Measurements from ENCODE around the gene PLXDC2.
"Not testable (repeated sequence)": the region's sequence is repeated elsewhere in the genome, so short reads cannot be mapped to it uniquely, and the experiment has no call there.

The PLXDC2 gene

DNA sequence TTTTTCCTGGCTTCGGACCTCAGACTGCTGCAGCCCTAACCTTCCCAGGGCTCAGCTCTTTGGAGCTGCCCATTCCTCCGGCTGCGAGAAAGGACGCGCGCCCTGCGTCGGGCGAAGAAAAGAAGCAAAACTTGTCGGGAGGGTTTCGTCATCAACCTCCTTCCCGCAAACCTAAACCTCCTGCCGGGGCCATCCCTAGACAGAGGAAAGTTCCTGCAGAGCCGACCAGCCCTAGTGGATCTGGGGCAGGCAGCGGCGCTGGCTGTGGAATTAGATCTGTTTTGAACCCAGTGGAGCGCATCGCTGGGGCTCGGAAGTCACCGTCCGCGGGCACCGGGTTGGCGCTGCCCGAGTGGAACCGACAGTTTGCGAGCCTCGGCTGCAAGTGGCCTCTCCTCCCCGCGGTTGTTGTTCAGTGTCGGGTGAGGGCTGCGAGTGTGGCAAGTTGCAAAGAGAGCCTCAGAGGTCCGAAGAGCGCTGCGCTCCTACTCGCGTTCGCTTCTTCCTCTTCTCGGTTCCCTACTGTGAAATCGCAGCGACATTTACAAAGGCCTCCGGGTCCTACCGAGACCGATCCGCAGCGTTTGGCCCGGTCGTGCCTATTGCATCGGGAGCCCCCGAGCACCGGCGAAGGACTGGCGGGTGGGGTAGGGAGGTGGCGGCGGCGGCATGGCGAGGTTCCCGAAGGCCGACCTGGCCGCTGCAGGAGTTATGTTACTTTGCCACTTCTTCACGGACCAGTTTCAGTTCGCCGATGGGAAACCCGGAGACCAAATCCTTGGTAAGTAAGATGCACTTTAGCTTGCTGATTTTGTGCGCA lies at the start of gene PLXDC2:
Gene PLXDC2, plus strand, starts transcription at position 22 of the 820 bp plus-strand sequence.
- in situ Hi-C loops (cut with MboI; ENCODE audit: low sequenced_read_pairs), result no loop called here

DNA sequence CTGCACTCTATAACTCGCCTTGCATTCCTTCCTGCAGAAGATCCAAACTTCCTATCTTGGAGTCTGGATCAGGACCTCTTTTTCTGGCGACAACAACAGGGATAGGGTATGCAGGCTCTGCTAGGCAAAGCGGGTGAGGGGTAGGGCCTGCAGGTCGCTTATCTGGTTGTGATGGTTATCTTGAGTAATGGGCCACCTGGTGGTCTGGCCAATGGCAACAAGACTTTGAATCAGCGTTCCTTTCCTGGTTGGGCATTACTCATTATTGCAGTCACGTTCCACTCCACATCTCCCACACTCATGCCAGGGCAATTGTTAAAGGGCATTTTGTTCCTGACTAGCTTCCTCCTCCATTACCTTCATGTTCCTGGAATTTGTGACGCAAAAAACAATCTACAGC lies 48.4 kb upstream of the PLXDC2 start:
- in situ Hi-C loops (cut with MboI; ENCODE audit: low sequenced_read_pairs), result no loop called here

DNA sequence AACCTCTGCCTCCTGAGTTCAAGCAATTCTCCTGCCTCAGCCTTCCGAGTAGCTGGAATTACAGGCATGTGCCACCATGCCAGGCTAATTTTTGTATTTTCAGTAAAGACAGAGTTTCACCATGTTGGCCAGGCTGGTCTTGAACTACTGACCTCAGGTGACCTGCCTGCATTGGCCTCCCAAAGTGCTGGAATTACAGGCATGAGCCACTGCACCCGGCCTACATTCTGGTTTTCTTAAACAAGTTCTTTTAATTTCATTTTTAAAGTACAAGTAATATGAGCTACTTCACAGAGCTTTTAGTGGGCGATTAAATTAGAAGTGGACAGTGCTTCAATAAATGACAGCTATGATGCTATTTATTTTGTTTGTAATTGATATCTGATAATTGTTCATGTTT lies 46.4 kb upstream of the PLXDC2 start:
- in situ Hi-C loops (cut with MboI; ENCODE audit: low sequenced_read_pairs), result not testable (repeated sequence)

DNA sequence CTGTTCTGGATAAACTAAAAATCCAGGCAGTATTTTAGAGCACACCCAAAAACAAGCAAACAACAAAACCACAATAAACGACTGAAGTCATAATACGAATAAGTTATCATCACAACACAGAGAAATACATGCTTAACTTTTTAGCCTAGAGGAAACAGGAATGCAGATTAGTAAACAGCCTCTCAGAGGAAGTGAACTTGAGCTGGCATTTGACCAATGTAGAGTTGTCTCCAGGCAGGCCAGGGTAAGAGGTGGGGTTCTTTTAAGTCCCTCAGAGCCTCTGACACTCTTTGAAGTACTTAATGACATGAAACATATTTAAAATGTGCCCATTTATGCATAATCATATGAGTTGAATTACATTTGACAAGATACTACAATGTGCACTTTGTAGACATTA lies 43.3 kb upstream of the PLXDC2 start:
- in situ Hi-C loops (cut with MboI; ENCODE audit: low sequenced_read_pairs), result no loop called here

DNA sequence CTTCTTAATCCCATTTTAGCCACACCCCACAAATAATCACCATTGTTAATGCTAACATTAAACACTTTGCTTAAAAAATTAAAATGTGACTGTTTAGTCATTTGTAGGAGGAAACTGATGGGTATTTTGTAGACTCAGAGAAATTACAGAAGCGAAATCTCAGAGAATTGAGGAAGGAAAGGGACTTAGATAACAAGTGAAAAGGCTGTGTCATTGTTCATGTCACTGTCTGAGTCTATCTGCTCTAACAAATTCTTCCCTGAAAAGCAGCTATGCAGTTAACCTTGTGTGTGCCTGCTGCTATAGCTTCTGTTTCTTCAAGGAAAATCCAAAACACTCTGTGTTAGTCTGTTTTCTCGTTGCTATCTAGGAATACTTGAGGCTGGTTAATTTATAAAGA lies 40.9 kb upstream of the PLXDC2 start:
- in situ Hi-C loops (cut with MboI; ENCODE audit: low sequenced_read_pairs), result no loop called here

DNA sequence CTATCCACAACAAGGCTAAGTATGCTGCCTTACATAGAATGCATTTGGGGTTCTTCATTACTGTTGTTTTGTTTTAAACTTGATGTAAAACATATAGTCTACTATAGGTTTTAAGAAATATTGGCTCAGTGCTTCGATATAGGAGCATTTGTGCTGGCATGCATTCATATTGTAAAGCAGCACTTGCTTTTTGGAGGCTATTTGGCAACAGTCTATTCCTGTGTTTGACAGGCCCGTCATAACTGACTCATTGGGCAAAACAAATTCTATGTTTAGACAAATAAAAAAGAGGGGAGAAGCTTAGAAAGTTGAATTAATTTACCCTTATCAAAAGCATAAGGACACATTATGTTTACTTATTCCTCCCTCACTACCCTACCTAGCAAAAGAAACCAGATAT lies 38.4 kb upstream of the PLXDC2 start:
- in situ Hi-C loops (cut with MboI; ENCODE audit: low sequenced_read_pairs), result no loop called here

DNA sequence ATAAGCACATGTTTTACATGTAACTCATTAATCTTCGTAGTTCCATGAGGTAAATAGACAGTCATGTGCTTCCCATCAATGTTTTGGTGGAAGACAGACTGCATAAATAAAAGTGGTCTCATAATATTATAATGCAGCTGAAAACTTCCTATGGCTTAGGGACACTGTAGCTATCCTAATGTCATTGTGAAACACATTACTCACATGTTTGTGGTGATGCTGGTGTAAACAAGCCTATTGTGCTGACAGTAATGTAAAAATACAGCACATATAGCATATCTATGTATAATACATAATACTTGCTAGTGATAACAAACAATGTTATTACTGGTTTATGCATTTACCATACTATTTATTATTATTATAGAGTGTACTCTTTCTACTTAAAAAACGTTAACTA lies 37.2 kb upstream of the PLXDC2 start:
- in situ Hi-C loops (cut with MboI; ENCODE audit: low sequenced_read_pairs), result no loop called here

DNA sequence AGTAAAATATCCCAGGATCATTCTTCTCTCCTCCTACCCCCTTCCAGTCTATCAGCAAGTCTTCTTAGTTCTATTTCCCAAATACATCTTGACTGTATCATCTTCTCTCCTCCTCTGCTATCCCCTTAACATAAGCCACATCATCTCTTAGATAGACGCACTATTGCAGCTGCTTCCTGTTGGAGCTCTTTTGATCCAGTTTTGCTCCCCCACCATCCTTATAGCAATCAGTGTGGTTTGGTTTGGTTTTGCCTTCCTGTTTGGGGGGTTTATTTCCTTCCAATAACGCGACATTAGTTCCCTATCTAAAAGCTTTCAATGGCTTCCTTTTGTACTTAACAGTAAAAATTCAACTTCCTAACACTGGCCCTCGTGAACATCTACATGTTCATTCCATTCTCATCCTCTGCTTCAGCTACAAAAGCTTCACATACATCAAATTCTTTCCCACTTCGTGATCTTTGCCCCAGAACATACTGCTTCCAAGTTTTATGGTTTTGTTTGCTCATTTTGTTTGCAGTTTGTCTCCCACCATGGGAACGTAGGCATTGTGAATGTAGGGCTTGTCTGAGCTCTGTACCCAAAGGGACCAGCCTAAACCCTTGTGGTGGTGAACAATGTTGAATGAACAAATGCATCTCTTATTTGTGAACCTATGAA lies 33.7 kb upstream of the PLXDC2 start:
- in situ Hi-C loops (cut with MboI; ENCODE audit: low sequenced_read_pairs), result no loop called here

DNA sequence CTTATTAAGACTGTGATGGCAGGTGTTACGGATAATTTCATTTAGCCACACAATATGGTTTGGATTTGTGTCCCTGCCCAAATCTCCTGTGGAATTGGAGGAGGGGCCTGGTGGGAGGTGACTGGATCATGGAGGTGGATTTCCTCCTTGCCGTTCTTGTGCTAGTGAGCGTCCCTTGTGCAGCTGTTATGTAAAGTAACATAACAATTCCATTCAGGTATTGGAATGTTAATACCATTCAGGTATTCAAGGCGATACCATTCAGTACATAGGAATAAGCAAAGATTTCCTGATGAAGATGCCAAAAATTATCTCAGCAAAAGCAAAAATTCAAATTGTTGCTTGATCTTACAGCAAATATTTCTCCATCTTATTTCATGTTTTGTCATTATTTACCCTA lies 32.5 kb upstream of the PLXDC2 start:
- in situ Hi-C loops (cut with MboI; ENCODE audit: low sequenced_read_pairs), result no loop called here

DNA sequence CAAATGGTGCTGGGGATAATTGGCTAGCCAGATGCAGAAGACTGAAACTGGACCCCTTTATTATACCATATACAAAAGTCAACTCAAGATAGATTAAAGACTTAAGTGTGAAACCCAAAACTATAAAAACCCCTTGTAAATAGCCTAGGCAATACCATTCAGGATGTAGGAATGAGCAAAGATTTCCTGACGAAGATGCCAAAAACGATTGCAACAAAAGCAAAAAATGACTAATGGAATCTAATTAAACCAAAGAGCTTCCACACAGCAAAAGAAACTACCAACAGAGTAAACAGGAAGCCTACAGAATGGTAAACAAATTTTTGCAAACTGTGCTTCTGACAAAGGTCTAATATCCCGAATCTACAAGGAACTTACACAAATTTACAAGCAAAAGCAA lies 30.9 kb upstream of the PLXDC2 start:
- in situ Hi-C loops (cut with MboI; ENCODE audit: low sequenced_read_pairs), result no loop called here

DNA sequence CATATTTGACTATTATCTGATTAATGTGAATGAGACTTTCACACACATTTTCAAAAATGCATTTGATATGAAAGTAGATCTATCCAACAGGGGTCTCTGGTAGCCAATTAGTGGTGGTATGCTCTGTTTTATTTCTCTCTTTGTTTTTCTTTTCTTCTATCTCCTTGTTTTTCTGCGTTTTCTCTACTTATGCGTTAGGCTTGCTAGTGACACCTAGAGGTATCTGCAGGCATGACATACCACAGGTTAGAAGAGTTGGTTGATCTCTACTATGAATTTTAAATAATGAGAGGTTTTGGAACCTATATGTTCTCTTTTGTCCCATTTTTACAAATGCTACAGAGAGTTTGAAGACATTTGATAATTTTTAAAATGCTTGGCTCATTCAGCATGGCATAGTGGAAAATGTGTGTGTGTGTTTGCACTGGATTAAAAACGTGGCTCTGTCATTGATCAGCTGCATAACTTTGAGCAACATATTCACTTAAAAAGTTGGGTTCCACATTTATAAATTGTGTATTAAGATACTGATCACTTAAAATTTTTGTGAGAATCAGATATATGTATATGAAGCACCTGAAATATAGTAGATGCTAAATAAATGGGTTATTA lies 28.1 kb upstream of the PLXDC2 start:
- in situ Hi-C loops (cut with MboI; ENCODE audit: low sequenced_read_pairs), result no loop called here

DNA sequence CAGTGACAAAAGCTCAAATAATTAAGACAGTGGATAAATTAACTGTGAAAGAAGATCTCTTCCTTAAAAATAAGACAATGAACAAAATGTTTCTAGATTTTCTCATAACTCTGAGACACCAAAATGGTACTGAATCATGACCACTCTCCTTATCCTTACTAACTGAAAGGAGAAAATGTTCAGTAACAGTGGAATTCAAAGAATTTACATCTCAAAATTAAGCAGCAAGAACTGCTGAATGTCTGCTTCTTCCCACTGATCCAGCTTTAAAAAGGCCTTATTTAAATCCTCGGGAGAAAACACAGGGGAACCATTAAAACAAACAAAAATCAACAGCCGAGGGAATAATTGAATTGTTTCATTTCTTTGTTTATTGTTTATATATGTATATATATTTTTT lies 27.3 kb upstream of the PLXDC2 start:
- in situ Hi-C loops (cut with MboI; ENCODE audit: low sequenced_read_pairs), result no loop called here

DNA sequence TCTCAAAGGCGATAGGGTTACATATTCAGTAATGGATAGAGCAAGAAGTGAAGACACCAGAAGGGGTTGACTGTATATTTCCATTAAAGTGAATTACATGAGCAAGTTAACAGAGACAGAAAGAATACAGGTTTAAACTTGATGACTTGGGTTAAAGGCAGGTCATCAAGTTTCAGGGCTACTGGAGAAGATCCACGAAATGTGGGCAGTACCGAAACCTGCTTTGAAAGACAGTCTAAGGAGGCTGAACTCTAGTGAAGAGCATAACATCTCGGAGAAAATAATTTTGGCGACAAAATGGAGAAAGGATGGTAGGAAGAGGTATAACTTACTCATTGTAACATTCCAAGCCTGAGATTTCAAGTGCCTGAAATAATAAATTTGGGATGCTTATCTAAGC lies 26.6 kb upstream of the PLXDC2 start:
- in situ Hi-C loops (cut with MboI; ENCODE audit: low sequenced_read_pairs), result no loop called here

DNA sequence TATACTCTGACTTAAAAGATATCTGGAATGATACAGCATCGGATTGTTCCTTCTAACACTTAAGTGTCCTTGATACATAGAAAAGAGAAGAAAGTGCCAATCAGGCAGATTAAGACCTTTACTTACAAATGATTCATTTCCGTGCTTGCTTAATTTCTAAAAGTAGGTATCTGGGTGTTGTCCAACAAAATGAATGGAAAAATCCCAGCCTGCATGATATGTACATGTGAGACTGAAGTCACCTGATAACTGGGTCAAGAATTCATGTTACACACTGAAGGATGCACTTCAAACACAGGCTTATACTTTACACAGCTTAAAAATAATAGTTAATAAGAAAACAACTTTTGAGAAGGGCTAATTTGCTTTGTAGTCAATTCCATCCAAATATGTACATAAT lies 25.2 kb upstream of the PLXDC2 start:
- in situ Hi-C loops (cut with MboI; ENCODE audit: low sequenced_read_pairs), result no loop called here

DNA sequence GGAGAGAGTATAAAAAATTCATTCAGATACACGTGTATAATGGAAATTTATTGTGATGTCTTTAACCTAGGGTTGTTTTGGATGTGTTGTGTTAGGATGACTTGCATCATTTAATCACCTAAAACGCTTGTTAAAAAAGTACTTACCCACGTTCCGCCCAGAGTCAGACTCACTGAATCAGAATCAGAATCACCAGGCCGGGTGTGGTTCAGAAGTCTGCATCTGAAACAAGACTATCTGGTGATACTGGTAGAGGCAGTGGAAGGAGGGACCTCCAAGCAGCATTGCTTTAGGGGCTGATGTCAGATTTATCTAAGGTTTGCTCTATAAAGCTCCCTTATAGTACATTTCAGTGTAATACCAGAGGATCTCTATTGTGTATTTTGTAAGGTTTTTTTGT lies 20.5 kb upstream of the PLXDC2 start:
- in situ Hi-C loops (cut with MboI; ENCODE audit: low sequenced_read_pairs), result no loop called here

DNA sequence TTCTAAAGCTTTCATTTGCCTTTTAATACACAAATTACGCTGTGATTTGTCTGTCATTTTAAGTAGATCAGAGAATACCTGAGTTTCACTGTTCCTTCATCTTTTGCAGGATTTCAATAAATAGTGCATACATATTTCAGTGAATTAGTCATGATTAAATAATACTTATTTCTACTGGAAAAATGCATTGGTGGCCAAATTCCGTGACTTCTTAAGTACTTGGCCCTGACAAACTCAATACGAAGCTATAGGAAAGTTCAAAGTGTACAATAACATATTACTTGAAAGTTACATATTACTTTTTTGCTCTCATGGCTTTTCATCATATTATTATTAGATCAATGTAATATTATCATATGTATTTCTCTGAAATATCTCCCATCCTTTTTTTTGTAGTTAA lies 16.1 kb upstream of the PLXDC2 start:
- in situ Hi-C loops (cut with MboI; ENCODE audit: low sequenced_read_pairs), result no loop called here

DNA sequence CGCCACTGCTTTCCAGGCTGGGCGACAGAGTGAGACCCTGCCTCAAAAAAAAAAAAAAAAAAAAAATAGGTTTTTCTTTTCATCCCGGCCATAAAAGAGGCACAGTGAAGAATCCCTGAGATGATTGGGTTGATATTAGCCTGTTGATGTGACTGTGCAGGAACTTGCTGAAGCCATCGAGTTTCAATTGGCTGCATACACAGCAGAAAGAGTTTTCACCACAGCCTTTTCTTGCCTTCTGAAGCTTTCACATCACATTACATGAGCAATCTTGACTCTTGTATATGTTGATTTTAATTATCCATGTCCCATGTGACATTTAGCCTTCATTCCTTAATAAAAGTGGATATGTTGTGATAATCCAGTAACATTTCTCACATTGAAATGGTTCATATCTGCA lies 14.9 kb upstream of the PLXDC2 start:
- in situ Hi-C loops (cut with MboI; ENCODE audit: low sequenced_read_pairs), result no loop called here

DNA sequence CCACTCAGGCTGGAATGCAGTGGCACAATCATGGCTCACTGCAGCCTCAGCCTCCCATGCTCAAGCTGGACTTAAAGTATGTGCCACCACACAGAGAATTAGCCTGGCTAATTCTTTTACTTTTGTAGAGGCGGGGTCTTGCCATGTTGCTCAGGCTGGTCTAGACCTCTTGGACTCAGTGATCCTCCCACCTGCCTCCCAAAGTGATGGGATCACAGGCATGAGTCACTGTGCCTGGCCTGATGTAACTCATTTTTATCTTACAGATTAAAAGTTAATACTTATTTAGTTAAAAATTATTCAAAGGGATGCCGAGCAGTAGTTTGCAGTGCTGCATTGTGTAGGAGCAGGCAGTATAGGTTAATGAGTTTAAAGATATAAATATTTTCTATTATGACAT lies 12.6 kb upstream of the PLXDC2 start:
- in situ Hi-C loops (cut with MboI; ENCODE audit: low sequenced_read_pairs), result no loop called here

DNA sequence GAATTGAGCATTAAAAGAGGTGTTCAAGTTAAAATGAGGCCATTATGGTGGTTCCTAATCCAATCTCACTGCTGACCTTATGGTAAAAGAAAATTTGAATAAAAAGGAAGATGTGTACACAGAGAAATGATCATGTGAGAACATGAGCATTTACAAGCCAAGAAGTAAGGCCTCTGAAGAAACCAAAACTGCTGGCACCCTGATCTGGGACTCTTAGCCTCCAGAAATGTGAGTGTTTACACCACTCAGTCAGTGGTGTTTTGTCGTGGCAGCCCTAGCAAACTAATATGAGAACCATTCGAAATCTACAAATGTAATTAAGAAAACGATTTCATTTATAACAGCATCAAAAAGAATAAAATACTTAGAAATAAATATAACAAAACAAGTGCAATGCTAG lies 6.8 kb upstream of the PLXDC2 start:
- in situ Hi-C loops (cut with MboI; ENCODE audit: low sequenced_read_pairs), result no loop called here

DNA sequence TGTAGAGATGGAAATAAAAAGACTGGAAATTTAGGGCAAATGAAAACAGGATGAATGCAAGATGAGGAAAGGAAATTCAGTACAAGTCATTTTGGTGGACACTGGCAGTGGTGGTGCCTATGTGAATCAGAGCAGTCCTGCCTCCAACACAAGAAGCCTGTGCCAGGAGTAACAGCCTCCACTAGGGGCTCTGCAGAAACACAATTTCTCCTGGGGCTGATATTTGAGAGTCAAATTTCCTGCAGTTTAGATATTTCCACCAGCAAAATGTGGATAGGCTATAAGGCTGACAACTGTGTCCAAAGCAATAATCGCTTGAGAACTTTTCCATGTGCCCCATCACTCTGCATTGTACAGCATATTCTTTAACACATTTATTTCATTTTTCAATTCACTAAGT lies 4.7 kb upstream of the PLXDC2 start:
- in situ Hi-C loops (cut with MboI; ENCODE audit: low sequenced_read_pairs), result no loop called here

DNA sequence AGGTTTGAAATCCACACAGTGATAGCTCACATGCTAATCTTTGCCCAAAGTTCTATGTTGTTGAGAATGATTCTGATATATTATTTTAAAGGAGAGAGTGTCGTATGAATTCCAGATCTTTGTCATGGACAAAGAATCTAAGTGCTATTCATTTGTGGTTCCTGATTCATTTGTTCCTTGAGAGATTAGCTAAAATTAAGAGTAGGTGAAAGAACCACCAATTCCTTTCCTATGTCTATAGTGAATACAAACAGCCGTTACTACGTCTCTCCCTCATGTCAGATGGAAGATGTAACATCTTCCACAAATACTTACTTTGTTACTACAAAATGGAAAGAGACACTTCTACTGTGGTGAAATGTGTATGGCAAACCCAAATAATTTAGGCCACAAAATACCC lies 3.3 kb upstream of the PLXDC2 start:
- in situ Hi-C loops (cut with MboI; ENCODE audit: low sequenced_read_pairs), result no loop called here

DNA sequence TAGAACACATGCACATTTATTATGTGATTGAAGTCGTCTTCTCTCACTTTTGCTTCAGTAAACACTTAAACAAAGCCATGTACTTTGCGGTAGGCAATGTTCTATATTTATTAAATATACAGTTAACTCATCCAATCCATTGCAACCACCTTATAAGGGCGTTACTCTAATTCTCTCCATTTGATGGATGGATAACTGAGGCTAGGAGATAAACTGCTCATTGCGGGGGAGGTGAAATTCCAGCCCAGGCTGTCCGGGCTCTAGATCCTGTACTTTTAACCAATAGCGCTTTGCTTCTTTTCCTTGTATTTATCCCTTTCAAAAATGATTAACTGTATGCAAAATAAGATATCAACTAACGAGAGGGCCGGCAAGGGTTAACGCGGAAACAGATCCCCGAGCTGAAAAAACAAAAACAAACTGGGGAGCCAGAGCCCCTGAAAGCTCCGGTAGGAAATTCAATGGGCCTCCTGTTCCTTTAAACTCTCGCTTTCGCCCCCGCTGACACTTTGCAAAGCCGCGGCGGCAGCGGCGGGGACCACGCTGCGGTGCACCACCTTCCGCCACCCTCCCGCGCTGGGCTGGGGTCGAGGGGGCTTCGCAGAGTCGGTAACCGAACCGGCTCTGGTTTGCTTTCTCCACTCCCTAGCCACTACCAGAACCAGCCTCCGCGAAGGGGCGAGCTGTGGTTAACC lies 1.0 kb upstream of the PLXDC2 start:
- in situ Hi-C loops (cut with MboI; ENCODE audit: low sequenced_read_pairs), result no loop called here
